HG02610 (cell line): ENCODE data around the gene REV3L.
"Not testable (repeated sequence)": the region's sequence is repeated elsewhere in the genome, so short reads cannot be mapped to it uniquely, and the experiment has no call there.

Source experiments
- ATAC-seq: cut with Tn5 transposase; IDR thresholded peaks from one replicate; pipeline ENCODE4 v1.9.1; 2021; ENCODE audit warnings: mild to moderate bottlenecking, moderate library complexity; ENCODE audit not compliant: unreplicated experiment

REV3L gene

GRCh38 chr6:111266276-111266675 is 216.7 kb downstream of the REV3L start:
- no peak for ATAC-seq

DNA sequence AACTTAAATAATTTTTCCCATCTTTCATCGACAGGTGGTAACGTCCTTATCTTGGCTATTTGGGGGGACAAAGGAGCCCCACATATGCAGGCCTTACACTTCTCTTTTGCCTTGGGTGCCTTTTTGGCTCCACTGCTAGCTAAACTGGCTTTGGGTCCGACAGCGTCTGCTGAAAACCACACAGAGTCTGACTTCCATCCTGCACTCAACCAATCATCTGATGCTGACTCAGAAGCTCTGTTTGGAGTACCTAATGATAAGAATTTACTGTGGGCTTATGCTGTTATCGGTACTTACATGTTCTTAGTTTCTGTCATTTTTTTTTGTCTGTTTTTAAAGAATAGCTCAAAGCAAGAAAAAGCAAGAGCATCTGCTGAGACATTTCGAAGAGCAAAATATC is 217.2 kb downstream of the REV3L start:
- no peak for ATAC-seq

- no peak for ATAC-seq
Measured at GRCh38 chr6:111263837-111264236, 219.2 kb downstream of the REV3L start.

- no peak for ATAC-seq
Measured at GRCh38 chr6:111260570-111261298, 222.3 kb downstream of the REV3L start.

DNA sequence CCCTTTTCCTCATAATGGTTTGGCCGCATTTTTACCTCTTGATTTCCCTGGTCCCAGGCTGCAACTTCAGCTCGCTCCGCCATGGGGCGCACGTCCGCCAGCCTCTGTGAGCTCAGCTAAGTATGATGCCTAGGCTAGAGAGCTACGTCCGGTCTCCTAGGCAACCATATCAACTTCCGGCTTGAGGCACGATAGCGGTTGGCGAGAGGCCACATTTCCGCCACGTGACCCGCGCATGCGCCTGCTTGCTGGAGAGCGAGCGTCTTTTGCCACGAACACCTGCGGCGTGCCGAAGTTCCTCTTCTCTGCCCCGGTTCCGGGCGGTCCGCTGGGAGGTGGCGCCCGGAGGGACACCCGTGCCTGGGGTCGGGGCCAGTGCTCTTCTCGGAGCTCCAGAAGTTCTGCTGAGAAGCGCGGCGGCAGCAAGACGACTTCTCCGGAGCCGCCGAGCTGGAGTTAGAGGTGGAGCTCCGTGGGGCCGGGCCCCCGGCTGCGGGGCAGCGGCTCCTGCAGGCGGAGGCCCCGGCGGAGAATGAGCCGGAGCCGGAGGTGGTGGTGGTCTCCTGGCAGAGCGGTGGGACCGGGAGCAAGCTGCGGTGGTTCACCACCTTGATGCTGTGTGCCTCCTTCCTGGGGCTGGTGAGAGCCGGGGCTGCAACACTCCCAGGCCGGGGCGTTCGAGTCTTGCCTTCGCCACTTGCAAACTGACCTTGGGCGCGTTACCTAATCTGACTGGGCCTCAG is 223.8 kb downstream of the REV3L start:
- ATAC-seq = peak; percentile 99

DNA sequence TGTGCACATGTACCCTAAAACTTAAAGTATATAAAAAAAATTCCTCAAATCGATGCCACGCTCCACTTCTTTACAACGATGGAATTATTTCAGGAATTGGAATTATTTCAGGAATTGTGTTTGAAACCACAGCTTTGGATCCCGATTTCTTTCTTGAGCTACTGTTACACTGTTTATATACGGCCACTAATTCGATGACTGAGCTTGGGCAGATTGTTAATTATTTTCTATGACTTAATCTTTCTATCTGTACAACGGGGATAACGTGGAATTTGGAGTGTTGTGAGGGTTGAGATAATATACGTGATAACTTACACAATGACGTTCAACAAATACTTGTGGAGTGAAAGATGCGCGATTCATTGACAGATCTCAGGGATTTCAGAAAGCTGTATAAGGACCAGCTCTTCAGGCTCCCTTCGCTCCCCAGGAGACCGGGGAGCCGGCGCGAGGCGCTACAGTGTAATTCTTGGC is 224.4 kb downstream of the REV3L start:
- ATAC-seq = no peak

- ATAC-seq = no peak
Measured at GRCh38 chr6:111258010-111258409, 225.0 kb downstream of the REV3L start.

GRCh38 chr6:111256646-111257045 is 226.4 kb downstream of the REV3L start:
- ATAC-seq = no peak

GRCh38 chr6:111255838-111256237 is 227.2 kb downstream of the REV3L start:
- ATAC-seq = not testable (repeated sequence)

DNA sequence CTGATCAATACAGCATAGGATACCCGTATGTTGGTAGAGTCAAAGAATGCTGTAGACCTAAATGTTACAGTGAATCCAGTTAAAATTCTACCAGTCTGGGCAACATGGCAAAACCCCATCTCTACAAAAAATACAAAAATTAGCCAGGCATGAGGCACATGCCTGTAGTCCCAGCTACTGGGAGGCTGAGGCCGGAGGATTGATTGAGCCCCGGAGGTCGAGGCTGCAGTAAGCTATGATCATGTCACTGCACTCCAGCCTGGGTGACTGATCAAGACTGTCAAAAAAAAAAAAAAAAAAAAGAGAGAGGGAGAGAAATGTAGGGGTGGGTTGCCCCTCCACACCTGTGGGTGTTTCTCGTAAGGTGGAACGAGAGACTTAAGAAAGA is 228.2 kb downstream of the REV3L start:
- no peak for ATAC-seq

GRCh38 chr6:111254004-111254778 is 228.8 kb downstream of the REV3L start:
- ATAC-seq = no peak

GRCh38 chr6:111252726-111253125 is 230.3 kb downstream of the REV3L start:
- ATAC-seq = no peak

- ATAC-seq = no peak
Measured at GRCh38 chr6:111250791-111251354, 232.1 kb downstream of the REV3L start.
